HG03521 (cell line): Measurements from ENCODE around the gene EFNA5.

Experiments
- ATAC-seq: cut with Tn5 transposase; IDR thresholded peaks from one replicate; pipeline ENCODE4 v1.9.1; 2021; ENCODE audit warnings: mild to moderate bottlenecking, moderate library complexity; ENCODE audit not compliant: unreplicated experiment

Gene EFNA5

DNA sequence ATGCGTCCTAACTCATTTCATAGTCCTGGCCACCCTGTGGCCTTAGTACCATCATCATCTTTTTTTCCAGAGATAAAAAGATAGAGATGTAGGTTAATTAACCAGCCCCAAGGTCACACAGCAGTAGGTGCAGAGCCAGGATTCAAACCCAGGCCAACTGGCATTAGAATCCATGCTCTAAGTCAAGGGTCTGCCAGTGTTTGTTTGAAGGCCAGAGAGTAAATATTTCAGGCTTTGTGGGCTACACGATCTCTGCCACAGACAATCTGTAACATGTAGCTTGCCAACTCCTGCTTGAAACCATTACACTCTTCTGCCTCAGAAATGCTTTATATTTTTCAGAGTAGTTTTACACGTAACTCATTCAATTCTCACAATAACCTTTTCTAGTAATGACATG, 119.6 kb downstream of the EFNA5 start:
- ATAC-seq: no peak

DNA sequence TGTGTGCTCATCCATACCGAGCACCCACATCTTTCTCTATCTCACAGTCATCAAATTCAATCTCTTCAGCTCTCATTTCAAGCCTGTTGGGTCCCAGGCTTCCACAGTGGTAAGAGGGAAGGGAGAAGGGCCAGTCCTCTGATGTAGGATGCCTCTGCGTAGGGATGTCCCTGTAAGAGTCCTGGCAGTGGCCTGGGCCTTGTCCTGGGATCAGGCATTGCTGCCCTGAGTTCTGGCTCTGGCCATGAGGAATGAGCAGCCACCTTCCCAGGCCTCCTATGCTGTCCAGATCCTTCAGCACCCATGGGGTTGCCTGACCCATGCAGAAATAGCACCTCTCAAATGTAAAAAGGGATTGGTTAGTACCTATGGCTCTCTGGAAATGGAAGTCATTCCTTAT, 121.2 kb downstream of the EFNA5 start:
- no peak for ATAC-seq

DNA sequence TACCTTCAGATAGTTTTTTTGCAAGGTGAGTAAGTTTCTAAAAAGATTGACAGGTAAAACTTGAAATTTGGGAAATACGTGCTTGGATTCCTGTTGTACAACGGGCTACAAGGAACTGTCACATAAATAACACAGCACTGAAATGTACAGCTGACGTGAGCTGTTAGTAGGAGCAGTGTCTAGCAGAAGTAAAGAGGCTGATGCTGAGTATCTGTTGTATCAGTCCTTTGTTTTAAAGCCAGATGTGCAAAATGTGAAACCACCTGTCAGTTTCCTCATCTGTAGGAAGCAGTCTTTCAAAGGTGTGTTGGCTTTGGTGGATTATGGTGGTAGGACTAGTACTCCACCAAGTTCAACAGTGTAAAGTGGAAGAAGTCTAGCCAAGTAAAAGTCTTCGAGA, 122.3 kb downstream of the EFNA5 start:
- no peak for ATAC-seq

DNA sequence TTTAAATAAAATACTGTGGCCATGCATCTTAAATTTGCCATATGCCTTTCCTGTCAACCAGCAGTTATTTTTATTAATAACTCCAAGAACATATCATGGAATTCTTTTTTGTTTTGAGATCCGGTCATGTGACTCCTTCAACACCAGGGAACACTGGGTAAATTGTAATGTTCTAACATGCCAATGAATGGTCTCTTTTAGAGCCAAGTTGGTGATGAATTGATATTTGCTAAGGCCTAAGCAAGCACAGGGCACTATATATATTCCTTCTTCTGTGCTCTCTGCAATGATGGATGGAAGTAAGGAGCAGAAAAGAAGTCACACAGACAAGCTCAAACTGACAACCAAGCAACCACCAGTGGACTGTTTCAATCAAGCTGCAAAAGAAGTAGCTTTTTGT, 124.0 kb downstream of the EFNA5 start:
- ATAC-seq: no peak

DNA sequence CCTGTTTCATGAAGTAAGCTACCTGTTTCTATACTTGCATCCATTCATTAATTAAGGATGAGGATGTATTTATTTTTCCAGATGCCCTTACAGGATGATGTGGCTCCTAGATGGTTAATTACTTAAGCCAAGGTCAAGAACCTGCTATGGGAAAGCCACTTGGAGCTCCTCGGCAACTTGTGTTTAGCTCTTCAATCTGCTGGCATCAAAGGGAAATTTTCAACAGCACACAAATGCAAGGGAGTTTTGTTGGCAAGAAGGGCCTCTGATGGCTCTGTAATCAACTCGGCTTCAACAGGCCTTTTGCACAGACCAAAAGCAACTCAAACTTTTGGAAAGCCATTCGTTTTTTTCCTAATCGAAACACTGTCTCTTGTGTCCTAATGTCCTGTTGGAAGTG, 125.3 kb downstream of the EFNA5 start:
- no peak for ATAC-seq

DNA sequence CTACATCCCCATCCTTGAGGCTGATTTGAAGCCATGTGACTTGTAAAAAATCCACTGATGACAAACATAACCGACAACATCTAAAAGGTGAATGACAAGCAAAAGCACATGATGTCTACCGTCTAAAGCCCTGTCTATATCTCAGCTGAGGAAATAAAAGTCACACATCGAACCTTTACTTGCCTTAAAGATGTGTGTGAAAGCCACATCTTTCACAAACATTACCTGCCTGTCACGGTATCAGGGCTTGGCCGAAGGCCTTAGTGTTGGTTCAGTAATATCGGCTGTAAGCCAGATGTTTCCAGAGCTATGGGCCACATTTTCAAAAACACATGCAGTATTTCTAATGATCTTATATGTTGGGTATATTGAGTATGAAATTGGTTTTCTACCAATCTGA, 125.8 kb downstream of the EFNA5 start:
- no peak for ATAC-seq

DNA sequence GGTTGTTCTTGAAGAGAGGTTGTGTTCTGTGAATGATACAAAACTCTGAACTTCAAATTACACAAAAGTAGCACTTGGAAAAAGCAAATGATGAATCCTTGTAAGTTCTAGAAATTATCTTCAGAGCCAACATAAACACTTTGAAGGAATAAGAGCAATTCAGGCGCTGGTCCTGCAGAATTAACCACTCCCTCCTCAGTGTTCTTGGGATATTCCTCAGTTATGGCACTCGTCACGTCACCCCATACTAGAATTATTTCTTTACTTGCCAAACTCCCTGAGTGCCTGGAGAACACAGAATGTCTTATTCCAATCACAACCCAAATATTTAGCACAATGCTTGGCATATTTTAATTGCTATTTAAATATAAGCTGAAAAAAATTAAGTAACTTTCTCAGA, 126.3 kb downstream of the EFNA5 start:
- no peak for ATAC-seq

DNA sequence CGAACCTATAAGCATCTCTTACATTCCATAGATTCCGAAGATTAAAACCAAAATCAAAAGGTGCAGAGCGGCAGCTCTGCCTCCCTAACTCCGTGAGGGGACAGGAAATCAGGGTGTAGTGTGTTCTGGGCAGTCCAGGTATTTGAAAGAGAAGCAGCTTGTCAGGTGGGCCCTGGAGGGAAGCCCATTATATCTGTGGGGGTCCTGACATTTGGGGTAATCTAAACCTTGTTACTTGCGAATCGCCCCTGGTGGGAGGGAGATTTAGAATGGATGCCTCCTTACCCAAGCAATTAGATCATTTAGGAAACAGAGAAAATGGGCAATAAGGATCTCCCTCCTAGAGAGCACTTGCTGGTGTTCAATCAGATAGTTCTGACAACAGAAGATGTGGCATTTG, 126.9 kb downstream of the EFNA5 start:
- ATAC-seq: no peak

DNA sequence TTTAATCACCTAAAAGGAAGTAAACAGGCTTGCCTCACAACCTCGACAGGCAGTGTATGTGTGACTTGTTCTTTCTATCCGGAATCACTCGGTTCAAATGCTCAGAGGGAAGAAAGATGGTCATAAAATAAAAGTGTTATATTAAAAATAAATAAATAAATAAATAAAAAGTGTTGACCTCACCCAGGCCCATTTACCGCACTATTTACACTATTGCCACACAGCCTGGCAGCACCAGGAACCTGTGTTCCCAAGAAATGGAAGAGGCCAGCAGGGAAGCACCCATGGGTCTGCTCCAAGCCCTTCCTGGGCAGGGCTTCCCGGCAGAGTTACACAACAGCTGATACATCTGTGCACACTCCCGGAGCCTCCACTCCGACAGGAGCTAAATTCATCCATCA, 127.9 kb downstream of the EFNA5 start:
- ATAC-seq: no peak

DNA sequence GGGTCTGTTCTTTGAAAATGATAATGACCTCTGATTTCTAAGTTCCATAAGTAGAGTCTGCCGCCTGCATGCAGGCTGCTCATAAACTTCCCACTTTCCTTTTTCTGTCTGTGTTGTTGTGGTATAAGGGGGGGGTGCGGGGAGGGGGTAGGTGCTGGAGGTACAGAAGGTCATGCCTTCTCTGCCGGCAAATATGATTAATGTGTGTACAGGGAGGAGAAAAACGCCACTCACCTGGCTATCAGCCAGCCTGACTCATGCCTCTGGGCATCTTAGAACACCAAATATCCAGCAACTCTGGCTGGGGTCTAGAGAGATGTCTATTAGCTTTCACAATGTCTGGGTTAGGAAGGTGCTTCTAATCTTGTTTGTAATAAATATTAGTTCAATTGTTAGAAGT, 128.3 kb downstream of the EFNA5 start:
- ATAC-seq: no peak

DNA sequence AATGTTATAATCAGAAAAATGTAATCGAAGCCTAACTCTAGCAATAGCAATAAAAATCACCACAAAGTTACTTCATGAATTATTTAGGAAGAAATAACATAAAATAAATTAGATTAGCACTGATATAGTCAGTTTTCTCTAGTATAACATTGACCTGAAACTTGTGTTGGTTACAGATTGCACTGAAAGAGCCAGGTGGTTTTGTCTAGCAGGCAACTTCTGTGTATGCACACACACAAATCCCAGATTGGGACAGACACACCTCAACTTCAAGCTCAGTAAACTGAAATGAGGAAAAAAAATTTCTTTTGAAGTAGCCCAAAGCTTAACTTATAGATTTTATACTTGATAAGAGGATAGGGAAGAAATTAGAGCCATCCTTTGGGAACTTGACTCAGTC, 129.3 kb downstream of the EFNA5 start:
- ATAC-seq: no peak

DNA sequence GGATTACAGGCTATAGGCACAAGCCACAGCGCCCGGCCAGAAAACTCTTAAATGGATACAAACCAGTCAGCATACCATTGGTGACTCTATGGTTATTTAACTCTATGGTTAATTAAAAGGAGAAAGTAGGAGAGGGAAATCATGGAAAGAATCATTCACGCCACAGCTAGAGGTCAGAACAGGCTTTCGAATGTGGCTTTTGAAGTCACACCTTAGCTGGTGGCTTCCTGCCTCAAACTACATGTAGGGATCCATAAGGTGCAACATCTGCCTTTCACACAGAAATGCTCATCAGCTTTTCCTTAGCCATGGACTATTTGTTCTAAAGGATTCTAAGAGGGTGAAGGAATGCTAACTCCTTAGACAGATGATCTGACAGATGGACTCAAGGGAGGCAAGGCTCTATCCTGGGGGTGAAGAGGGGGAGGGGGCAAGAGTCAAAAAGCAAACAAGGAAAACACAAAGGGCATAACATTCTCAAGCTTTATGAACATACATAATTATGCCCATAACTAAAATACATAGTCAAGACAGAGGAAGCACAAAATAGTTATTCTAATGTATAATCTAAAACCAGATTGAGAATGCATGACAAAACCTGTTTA, 130.9 kb downstream of the EFNA5 start:
- ATAC-seq: no peak

DNA sequence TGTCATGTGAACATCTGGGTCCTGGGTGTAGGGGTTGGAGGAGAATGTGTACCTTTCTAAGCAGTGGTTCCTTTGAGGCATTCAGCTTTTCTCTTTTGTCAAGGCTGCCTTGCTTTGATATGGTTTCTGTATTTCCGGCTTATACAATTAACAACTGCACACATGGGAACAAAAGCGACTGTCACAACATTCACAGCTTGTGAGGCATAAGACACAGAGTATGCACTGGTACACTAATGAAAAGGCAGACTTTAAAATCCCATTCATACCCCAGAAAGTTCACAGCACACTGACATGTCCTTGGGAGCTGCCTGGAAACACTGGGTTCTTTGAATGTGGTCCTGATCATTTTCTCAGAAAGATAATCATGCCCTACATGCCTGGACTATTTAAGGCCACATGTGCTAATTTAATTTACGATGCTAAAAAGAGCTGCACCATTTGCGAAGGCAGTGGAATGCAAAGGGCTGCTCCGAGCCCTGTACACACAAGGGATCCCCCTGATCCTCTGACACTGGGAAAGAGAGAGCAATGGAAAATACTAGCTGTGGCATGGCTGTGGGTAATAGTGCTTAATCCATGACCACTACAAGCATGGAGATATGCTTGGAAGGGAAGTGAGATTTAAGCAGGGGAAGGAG, 131.8 kb downstream of the EFNA5 start:
- ATAC-seq: no peak

DNA sequence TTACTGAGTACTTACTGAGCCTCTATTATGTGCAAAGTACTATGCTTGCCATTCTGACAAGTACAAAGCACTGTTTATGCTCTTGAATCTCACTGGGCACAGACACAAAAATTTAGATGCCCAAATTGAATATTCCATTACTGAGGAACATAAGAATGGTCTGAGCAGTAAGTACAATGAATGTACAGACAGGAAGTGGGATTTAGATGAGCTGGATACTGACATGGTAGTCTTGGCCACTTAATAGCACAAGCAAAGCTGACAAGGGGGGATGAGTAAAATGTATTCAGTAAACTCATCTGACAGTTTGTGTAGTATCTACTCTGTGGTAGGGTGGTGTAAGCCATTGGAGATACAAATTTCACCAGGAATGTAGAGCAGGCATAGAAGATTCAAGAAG, 132.4 kb downstream of the EFNA5 start:
- no peak for ATAC-seq

DNA sequence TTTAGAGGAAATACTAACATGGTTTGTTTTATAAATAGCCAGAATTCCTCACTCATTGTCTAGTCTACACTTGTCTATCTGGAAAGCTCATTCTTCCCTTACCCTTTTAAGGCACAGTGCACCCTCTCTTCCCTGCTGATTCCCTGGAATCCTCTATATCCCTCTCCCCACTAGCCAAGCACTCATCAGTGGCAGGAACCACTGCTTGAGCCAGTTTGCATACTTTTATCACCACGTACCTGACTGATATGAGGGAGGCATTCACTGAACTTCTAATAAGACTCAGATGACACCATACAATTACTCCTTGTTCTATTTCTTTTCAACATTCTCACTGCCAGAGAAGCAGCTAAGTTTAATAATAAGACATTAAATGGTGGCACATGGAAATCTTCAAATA, 134.9 kb downstream of the EFNA5 start:
- ATAC-seq: no peak

DNA sequence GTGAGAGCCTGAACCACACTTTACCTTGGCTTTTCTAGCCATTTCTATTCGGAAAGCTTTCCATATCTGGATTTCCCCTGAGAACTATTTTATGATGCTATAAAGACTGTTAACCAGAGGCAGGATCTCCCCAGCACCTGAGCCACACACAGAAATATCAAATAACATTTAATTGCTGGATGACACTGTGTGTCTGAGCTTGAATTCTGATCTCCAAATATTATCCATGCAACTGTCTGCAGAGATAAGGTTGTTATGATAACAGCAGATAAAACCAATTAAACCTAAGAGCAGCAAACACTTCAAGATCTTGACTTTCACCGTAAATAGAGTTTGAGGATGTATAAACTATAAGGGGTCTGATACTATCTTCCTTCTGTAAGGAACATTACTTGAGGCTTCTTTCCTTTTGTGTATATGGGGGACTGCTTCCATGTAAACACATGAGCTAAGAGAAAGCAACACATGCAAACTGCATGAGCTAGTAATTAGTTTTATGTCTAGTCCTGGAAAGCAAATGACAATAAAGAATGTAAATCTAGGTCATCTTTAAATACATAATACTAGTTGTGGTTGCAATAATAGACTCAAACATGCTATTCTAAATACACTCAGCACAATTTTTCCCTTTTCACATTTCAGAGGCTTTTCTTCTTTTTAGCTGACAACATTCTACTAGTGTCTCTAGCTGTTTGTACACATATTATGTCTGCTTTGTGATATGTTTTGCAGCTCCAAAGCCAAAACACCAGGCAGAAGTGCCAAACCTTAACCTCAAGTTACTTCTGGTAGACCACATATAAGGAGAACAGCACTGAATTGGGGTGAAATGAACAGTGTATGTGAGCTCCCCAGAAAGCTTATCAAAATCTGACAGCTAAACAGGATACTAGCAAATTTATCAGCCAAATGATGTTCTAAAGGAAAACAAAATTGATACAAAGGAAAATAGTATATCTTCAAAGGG, 136.5 kb downstream of the EFNA5 start:
- ATAC-seq: no peak

DNA sequence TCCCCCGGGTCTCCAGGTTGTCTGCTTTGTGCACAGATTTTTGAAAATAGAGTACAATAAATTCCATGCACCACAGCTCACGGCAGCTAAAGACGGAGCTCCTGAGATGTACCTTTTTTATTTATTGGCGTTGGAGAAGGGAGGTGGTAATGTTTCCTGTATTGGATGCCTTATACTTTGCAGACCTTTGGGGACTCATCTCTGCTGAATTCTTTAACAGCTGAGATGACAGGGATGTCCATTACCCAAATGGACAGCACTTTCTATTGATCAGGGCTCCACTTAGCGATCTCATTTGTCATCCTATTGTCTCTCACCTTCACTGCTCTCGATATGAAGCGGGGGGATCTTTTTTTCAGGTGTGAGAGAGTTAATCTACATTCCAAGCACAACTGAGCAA, 137.8 kb downstream of the EFNA5 start:
- ATAC-seq: no peak

DNA sequence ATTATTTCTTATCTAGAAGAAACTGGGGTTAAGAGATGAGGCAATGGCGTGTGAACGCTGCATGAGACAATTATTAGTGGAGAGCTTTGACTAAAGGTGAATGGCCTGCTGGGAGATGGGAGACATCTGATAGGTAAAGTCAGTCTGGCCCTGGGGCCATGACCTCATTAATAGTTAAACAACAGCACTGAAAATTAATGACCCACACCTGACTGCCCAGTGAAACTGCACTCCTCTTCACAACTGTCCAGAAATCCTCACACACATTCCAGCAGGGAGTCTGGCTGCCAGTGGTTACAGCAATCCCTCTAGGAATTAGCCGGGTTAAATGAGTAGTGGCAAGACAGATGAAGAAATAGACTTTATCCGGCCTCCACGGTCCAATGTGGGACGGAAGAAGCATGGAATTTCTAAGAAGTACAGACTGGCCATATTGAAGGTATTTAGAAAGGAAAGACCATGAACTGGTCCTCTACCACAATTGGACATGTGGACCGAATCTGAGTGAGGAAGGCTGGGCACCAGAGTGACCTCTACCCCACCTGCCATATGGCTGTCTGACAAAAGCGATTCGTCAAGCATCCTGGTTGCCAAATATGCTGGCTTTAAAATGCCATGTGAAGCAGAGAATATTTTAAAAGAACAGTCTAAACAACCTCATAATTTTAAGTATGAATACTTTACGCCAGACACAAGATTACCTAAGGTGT, 138.4 kb downstream of the EFNA5 start:
- no peak for ATAC-seq

DNA sequence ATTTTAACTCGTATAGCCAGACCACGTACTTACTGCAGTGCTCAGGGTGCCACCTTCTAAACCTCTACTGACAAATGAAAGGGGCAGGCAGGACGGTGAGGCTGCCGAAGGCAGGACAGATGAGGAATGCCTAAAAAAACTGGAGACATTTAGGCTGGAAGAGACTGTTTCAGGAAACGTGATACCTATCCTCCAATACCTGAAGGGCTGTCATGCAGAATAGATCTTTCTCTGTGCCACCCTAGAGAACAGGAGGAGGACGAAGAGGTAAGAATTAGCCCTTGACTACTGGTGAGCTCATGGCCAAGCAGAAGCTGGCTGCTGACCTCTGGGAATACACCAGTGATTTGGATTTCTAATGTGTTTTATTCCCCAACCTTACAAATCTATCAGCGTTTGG, 139.4 kb downstream of the EFNA5 start:
- no peak for ATAC-seq

DNA sequence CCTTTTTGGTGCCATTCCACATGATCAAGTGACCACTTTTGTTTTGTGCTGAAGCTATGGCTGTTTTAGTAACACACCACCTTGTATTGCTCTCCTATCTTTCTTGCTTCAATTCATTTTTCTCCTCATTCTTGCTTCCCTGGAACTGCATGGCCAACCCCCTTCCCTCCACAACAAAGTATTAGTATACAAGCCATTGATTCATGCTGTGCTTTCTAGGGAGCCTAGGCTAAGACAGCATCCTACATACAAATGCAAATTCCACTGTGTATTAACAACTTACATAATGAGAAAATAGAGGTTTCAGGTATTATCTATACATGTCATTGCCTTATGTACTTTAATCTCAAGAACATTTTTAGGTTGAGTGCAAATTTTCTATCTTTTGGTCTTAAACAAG, 141.1 kb downstream of the EFNA5 start:
- ATAC-seq: no peak

DNA sequence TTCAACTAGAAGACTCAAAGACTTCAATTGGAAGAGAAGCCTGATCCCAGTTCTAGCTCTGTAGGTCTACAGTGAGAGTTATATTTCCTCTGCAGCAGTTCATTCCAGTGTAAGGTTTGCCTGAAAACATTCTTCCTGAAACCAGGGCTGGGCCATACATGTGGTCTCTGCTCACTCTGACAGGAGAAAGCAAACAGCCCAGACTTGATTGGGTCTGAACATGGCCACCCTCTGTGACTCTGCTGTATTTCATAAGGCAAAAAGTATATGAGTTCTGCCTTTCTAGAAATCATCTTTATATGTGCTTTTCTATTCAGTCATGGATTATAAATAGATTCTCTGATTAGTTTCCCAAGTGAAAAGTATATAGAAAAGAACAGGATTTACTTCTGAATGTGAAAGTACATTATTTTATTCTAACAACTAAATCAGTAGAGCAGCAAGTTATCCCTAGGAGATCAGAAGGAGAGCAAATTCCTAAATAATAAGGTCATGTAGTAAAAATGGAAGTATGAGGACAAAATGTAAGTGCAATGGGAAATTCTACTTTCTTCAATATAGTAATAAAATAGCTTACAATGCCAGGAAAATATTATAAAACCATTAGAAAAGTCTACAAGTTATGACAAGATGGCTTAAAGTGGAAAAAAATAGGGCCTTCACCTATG, 144.3 kb downstream of the EFNA5 start:
- no peak for ATAC-seq
